Measurements from ENCODE around the gene ESPL1. TPM values are rescaled to one million over a fixed set of nuclear protein-coding genes. Genes with fewer than 3 reads are reported as not detected.
"Not testable (repeated sequence)": the region's sequence is repeated elsewhere in the genome, so short reads cannot be mapped to it uniquely, and the experiment has no call there.

Gene ESPL1
- total and polyA plus RNA-seq, 5 experiments from 2014 or later, result 0.27 to 0.81 TPM; not detected in 3

GRCh38 chr12:53320352-53321195 is 52.5 kb downstream of the ESPL1 start:
- Mint-ChIP-seq H3K36me3 (peaks cover 6 to 45% (median 9%) of the 10 kb centered on the region in 3 donors), H3K4me1 (peaks cover 27 to 48% (median 43%) of the 10 kb centered on the region in 4 donors), H3K27me3 (no peaks in the 10 kb centered on the region), H3K27ac (peak overlapping the region; percentile 96 to 99 (median 97)), H3K4me3 (peak overlapping the region; percentile 90 to 100 (median 98)), H3K9me3 (no peaks in the 10 kb centered on the region)
- ATAC-seq, result no peak
- DNase-seq, result no peak
- POLR2A ChIA-PET, result interaction anchor here (0.7 to 5.2 kb wide), 33 partner anchors 10 to 1413 kb away, joined by 3 to 80 read pairs (median 5); partner anchors contain the start of genes CSAD, EIF4B, ESPL1 and ITGB7

- H3K4me3 Mint-ChIP-seq, result peak overlapping the region; percentile 87 to 99 (median 96)
- peaks cover 29 to 49% (median 41%) of the 10 kb centered on the region in 4 donors for H3K4me1 Mint-ChIP-seq
- ATAC-seq, result peak; percentile 47 to 48
- DNase-seq, result peak in 9 of 10 donors; percentile 28 to 76 (median 50)
- peaks cover 0 to 2% (median 0%) of the 10 kb centered on the region in 5 donors for H3K27me3 Mint-ChIP-seq
- peak overlapping the region; percentile 94 to 98 (median 96) for H3K27ac Mint-ChIP-seq
- POLR2A ChIA-PET, result interaction anchor here (0.5 to 5.4 kb wide), 17 partner anchors 12 to 402 kb away, joined by 3 to 80 read pairs (median 5); partner anchors contain the start of genes CSAD, MAP3K12, MYG1 and PFDN5
- peaks cover 0 to 12% (median 2%) of the 10 kb centered on the region in 3 donors for H3K36me3 Mint-ChIP-seq
- no peaks in the 10 kb centered on the region for H3K9me3 Mint-ChIP-seq
These were observed 56.1 kb downstream of the ESPL1 start for GRCh38 chr12:53324113-53324778.

- H3K4me1 Mint-ChIP-seq, result peaks cover 29 to 45% (median 39%) of the 10 kb centered on the region in 4 donors
- H3K27me3 Mint-ChIP-seq, result peaks cover 0 to 2% (median 0%) of the 10 kb centered on the region in 5 donors
- POLR2A ChIA-PET, result interaction anchor here (0.6 to 5.4 kb wide), 17 partner anchors 10 to 402 kb away, joined by 3 to 80 read pairs (median 4); partner anchors contain the start of genes CSAD, MYG1, PFDN5 and SP1
- ATAC-seq (peak; percentile 56 to 66), DNase-seq (peak; percentile 70 to 90 (median 75))
- peaks cover 0 to 7% (median 2%) of the 10 kb centered on the region in 3 donors for H3K36me3 Mint-ChIP-seq
- peak overlapping the region; percentile 94 to 98 (median 96) for H3K27ac Mint-ChIP-seq
- peak overlapping the region; percentile 87 to 99 (median 96) for H3K4me3 Mint-ChIP-seq
- H3K9me3 Mint-ChIP-seq, result no peaks in the 10 kb centered on the region
These were observed 56.8 kb downstream of the ESPL1 start for GRCh38 chr12:53324779-53325510.

DNA sequence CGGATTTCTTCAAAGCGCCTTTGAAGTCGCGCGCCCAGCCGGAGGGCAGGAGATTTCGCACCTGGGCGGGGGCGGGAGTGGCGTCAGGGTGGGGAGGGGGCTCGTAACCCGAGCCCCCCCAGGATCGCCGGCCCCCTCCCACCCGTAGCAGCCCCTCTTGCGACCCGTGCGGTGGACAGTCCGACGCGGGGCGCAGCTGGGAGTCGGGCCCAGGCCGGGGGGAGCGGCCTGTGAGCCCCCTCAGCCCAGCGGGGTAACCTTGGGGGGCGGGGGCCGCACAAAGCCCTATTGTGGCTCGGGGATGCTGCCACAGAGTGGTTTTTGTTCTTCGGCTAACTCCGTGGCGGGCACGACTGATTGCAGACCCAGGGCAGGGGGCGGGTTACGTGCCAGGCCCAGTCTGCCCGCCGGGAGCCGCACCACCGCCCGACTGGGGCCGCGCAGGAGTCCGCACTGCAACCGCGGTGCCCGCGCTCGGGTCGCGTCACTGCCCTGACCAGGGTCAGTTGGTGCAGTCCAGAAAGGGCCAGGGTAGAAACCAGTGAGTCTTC is 57.5 kb downstream of the ESPL1 start:
- peaks cover 27 to 39% (median 32%) of the 10 kb centered on the region in 4 donors for H3K4me1 Mint-ChIP-seq
- H3K27me3 Mint-ChIP-seq, result peaks cover 0 to 2% (median 0%) of the 10 kb centered on the region in 5 donors
- POLR2A ChIA-PET, result interaction anchor here (0.6 to 5.4 kb wide), 16 partner anchors 9 to 227 kb away, joined by 3 to 80 read pairs (median 4); partner anchors contain the start of genes CSAD, MYG1, PFDN5 and SOAT2
- peak in 4 of 10 donors; percentile 15 to 33 (median 26) for DNase-seq
- peak overlapping the region in 5 of 10 donors; percentile 56 to 96 (median 66) for H3K27ac Mint-ChIP-seq
- no peaks in the 10 kb centered on the region for H3K9me3 Mint-ChIP-seq
- ATAC-seq, result no peak
- peak overlapping the region; percentile 80 to 99 (median 87) for H3K4me3 Mint-ChIP-seq
- H3K36me3 Mint-ChIP-seq, result peaks cover 0 to 2% (median 0%) of the 10 kb centered on the region in 3 donors

- DNase-seq (no peak), ATAC-seq (no peak)
- Mint-ChIP-seq H3K27me3 (peaks cover 0 to 2% (median 0%) of the 10 kb centered on the region in 5 donors), H3K4me3 (peak overlapping the region; percentile 71 to 99 (median 82)), H3K9me3 (no peaks in the 10 kb centered on the region), H3K4me1 (peaks cover 17 to 28% (median 22%) of the 10 kb centered on the region in 4 donors), H3K36me3 (no peaks in the 10 kb centered on the region), H3K27ac (peak overlapping the region in 7 of 10 donors; percentile 66 to 89 (median 83))
- POLR2A ChIA-PET, result interaction anchor here (0.5 to 5.4 kb wide), 5 partner anchors 18 to 179 kb away, joined by 3 to 24 read pairs (median 5); partner anchors contain the start of gene SP1
These were observed 58.5 kb downstream of the ESPL1 start for GRCh38 chr12:53326460-53327185.

DNA sequence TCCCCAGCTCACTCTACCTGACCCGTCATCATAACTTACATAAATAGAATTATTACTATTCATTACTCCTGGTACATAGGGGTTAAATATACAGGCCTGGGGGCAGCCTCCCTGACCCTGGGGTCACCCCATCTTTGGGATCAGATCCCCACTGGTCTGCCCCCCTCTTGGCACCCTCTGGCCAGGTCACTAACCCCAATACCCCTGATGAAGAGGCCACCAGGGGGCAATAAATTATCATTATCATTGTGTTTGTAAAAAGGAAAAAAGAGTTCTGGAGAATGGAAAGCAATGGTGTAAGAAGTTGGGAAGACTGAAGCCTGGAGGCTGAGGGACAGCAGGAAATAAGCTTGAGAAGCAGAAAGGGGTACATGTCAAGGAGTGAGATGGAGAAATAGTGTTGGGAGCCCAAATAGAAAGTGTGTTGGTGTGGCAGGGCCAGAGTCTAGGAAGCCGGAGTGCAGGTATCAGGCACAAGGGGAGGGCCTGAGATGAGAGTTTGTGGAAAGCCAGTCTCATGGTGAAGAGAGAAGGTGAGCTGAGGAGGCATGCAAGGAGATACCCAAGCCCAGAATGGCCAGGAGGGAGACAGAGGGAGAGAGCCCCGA is 59.4 kb downstream of the ESPL1 start:
- Mint-ChIP-seq H3K9me3 (no peaks in the 10 kb centered on the region), H3K27ac (peak overlapping the region in 5 of 10 donors; percentile 6 to 54 (median 28)), H3K4me1 (peaks cover 15 to 23% (median 20%) of the 10 kb centered on the region in 4 donors), H3K27me3 (peaks cover 0 to 10% (median 4%) of the 10 kb centered on the region in 5 donors), H3K36me3 (no peaks in the 10 kb centered on the region), H3K4me3 (peak overlapping the region in 6 of 10 donors; percentile 2 to 81 (median 48))
- ATAC-seq (no peak), DNase-seq (no peak)
- POLR2A ChIA-PET, result interaction anchor here (2.1 to 5.4 kb wide), 2 partner anchors 17 to 52 kb away, joined by 11 to 24 read pairs; partner anchors contain the start of gene SP1

DNA sequence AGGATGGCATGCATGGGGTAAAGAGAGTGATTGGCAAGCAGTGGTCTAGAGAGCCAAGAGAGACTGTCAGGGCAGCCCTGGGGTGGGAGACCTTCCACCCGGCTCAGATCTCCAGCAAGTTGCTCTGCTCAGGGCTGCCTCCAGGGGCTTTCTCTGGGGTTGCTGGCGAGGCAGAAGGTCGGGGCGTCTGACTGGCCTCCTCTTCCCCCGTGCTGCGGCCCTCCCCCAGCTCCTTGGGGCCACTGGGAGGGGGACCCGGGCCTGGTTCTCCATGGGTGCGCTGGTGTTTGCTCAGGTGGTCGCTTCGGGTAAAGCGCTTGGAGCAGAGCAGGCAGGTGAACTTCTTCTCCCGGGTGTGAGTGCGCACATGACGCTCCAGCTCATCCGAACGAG is 59.9 kb downstream of the ESPL1 start:
- peak overlapping the region in 3 of 10 donors; percentile 8 to 54 (median 22) for H3K27ac Mint-ChIP-seq
- DNase-seq, result no peak
- peaks cover 15 to 20% (median 16%) of the 10 kb centered on the region in 4 donors for H3K4me1 Mint-ChIP-seq
- H3K9me3 Mint-ChIP-seq, result no peaks in the 10 kb centered on the region
- POLR2A ChIA-PET, result interaction anchor here (2.1 kb wide), 1 partner anchor 17 kb away, joined by 11 read pairs; no protein-coding TSS in a partner anchor
- peaks cover 0 to 13% (median 4%) of the 10 kb centered on the region in 5 donors for H3K27me3 Mint-ChIP-seq
- H3K36me3 Mint-ChIP-seq, result no peaks in the 10 kb centered on the region
- ATAC-seq, result no peak
- no peak overlapping the region for H3K4me3 Mint-ChIP-seq

DNA sequence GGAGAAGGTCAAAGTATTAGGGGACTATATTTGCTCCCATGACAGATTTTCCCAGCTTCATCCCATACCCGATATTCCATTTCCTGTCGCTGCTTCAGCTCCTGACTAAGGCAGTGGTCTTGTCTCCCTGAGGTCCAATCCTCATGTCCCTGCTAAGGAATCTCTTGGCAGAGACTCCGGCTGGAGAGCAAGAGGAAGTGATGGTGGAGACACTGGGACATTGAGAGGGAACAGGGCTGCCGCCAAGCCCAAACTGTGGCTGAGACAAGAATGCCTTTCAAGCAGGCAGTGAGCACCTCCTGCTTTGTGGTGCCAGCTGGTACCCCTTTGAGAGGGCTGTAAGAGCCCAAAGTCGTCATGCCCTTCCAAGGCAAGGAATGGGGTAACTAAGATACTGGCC is 62.6 kb downstream of the ESPL1 start:
- Mint-ChIP-seq H3K4me3 (no peak overlapping the region), H3K36me3 (no peaks in the 10 kb centered on the region), H3K27me3 (peaks cover 0 to 39% (median 7%) of the 10 kb centered on the region in 5 donors), H3K9me3 (no peaks in the 10 kb centered on the region), H3K4me1 (peaks cover 0 to 7% (median 6%) of the 10 kb centered on the region in 4 donors), H3K27ac (no peak overlapping the region)
- DNase-seq, result no peak
- POLR2A ChIA-PET, result interaction anchor here (0.6 kb wide), 1 partner anchor 109 kb away, joined by 3 read pairs; no protein-coding TSS in a partner anchor
- ATAC-seq, result no peak

GRCh38 chr12:53332339-53332738 is 64.2 kb downstream of the ESPL1 start:
- H3K36me3 Mint-ChIP-seq, ATAC-seq, DNase-seq, POLR2A ChIA-PET, H3K9me3 Mint-ChIP-seq: not testable (repeated sequence)
- Mint-ChIP-seq H3K27ac (peak overlapping the region in 1 of 10 donors; percentile 35), H3K4me3 (peak overlapping the region in 1 of 10 donors; percentile 45), H3K27me3 (peaks cover 11 to 56% (median 18%) of the 10 kb centered on the region in 5 donors), H3K4me1 (peaks cover 0 to 10% (median 6%) of the 10 kb centered on the region in 4 donors)

- DNase-seq, result no peak
- Mint-ChIP-seq H3K4me1 (peaks cover 3 to 9% (median 8%) of the 10 kb centered on the region in 4 donors), H3K9me3 (no peaks in the 10 kb centered on the region), H3K36me3 (no peaks in the 10 kb centered on the region), H3K27me3 (peaks cover 14 to 60% (median 20%) of the 10 kb centered on the region in 5 donors), H3K27ac (no peak overlapping the region), H3K4me3 (no peak overlapping the region)
- ATAC-seq, result no peak
- POLR2A ChIA-PET, result interaction anchor here (1.2 kb wide), 1 partner anchor 12 kb away, joined by 5 read pairs; no protein-coding TSS in a partner anchor
These were observed 64.6 kb downstream of the ESPL1 start for GRCh38 chr12:53332744-53333143.

Data from naive thymus-derived CD8-positive, alpha-beta T cell (primary cell).